Panc1 (cell line): Measurements from ENCODE around the gene NLRP14. TPM values are rescaled to one million over a fixed set of nuclear protein-coding genes. Genes with fewer than 3 reads are reported as not detected.

Source experiments
- ATAC-seq: fragments of 200-7000 bp; cut with Tn5 transposase; 2 replicates; pipeline ENCODE4 v1.9.1; 2020; ENCODE audit warnings: mild to moderate bottlenecking, moderate library complexity
- BruUV-seq: library from RNA; stranded (reverse); fragments of 400-500 nt; replicated peaks from 2 replicates; lab custom pipeline; 2021; lab: Mats Ljungman, UMichigan
- CTCF ChIA-PET: fragments of 300-600 bp; sonication (Branson Sonifier 250); formaldehyde crosslinking; loops from one replicate; lab custom pipeline; 2022; ENCODE audit warnings: antibody characterized with exemption; lab: Charles Lee
- POLR2A ChIA-PET: fragments of 300-600 bp; sonication (Branson Sonifier 250); formaldehyde crosslinking; loops from one replicate; lab custom pipeline; 2022; ENCODE audit warnings: antibody characterized with exemption; lab: Charles Lee
- DNase-seq: peaks from one replicate; pipeline ENCODE4 v3.0.0-alpha.2; 2010; ENCODE audit warnings: low read depth, low spot score
- H3K27ac ChIP-seq: 2 replicates; pipeline ENCODE4 v1.5.1; 2011; ENCODE audit warnings: mild to moderate bottlenecking, low read length, inconsistent platforms
- H3K27me3 ChIP-seq: fragments of 200-500 bp; sonication (Bioruptor generic); 2 replicates; pipeline ENCODE4 v1.6.0; 2014; ENCODE audit warnings: low read length, inconsistent platforms; ENCODE audit not compliant: control insufficient read depth, insufficient read depth
- H3K36me3 ChIP-seq: fragments of 200-500 bp; sonication (Bioruptor generic); 2 replicates; pipeline ENCODE4 v1.5.1; 2014; ENCODE audit warnings: inconsistent platforms, mild to moderate bottlenecking, low read length, moderate library complexity; ENCODE audit not compliant: control insufficient read depth, insufficient read depth
- H3K4me1 ChIP-seq: 2 replicates; pipeline ENCODE4 v1.5.1; 2011; ENCODE audit warnings: inconsistent platforms, mild to moderate bottlenecking, low read length, moderate library complexity; ENCODE audit not compliant: control insufficient read depth, insufficient read depth
- H3K4me3 ChIP-seq, 2 experiments: 2 replicates each; pipeline ENCODE4 v1.5.1; 2011 to 2012; ENCODE audit warnings: low read depth in 2 of 2, low read length in 2 of 2, mild to moderate bottlenecking in 2 of 2, inconsistent platforms in 1 of 2, moderate library complexity in 1 of 2
- H3K9me3 ChIP-seq: fragments of 200-500 bp; sonication (Bioruptor generic); 2 replicates; pipeline ENCODE4 v1.5.1; 2014; ENCODE audit warnings: low read depth, mild to moderate bottlenecking, inconsistent platforms, low read length, moderate library complexity; ENCODE audit not compliant: control insufficient read depth, insufficient read depth
- CTCF ChIP-seq: fragments of 450-650 bp; IDR thresholded peaks from 2 replicates; pipeline ENCODE4 v1.5.1; 2017; ENCODE audit warnings: mild to moderate bottlenecking
- POLR2AphosphoS5 ChIP-seq: IDR thresholded peaks from 2 replicates; pipeline ENCODE4 v1.6.1; 2012; ENCODE audit warnings: mild to moderate bottlenecking, low read depth, low read length, moderate library complexity
- REST ChIP-seq, 2 experiments: IDR thresholded peaks; 2 replicates each; pipeline ENCODE4 v1.6.1; 2011 to 2012; ENCODE audit warnings: low read depth in 2 of 2, control low read depth in 1 of 2, low read length in 1 of 2, mild to moderate bottlenecking in 1 of 2, moderate library complexity in 1 of 2; ENCODE audit not compliant: insufficient read depth in 1 of 2
- SIN3A ChIP-seq: IDR thresholded peaks from 2 replicates; pipeline ENCODE4 v1.6.1; 2012; ENCODE audit warnings: low read depth, mild to moderate bottlenecking, low read length, moderate library complexity, borderline replicate concordance; ENCODE audit not compliant: insufficient read depth
- TCF7L2 ChIP-seq: IDR thresholded peaks from 2 replicates; pipeline ENCODE4 v1.6.1; 2011; ENCODE audit warnings: mild to moderate bottlenecking, low read depth, low read length, inconsistent platforms
- in situ Hi-C: cut with HindIII; loops from 2 replicates; pipeline ENCODE4 v1.10.0; 2016; ENCODE audit warnings: low sequenced_read_pairs, low pct_unique_long_range_greater_than_20kb
- intact Hi-C: fragments of 100-400 bp; cut with micrococcal nuclease; formaldehyde crosslinking; loops from one replicate; pipeline ENCODE4 v1.10.0; 2022; ENCODE audit not compliant: unreplicated experiment
- total RNA-seq: library from RNA; stranded (reverse); gene quantifications from one replicate; pipeline ENCODE4 v1.2.1, GENCODE V29; 2021; ENCODE audit not compliant: unreplicated experiment

Gene NLRP14
- total RNA-seq, 1 experiment from 2014 or later = 0.08 TPM

GRCh38 chr11:7081441-7081840 lies 61.2 kb downstream of the NLRP14 start:
- BruUV-seq = no TSS peak
- H3K27me3 ChIP-seq = peaks cover 17% of the 10 kb centered on the region; the same call in 1 of the 2 replicates
- no peaks in the 10 kb centered on the region for H3K9me3 ChIP-seq
- H3K36me3 ChIP-seq = no peaks in the 10 kb centered on the region
- no peak for DNase-seq
- no peak overlapping the region for H3K27ac ChIP-seq
- H3K4me3 ChIP-seq = no peak overlapping the region
- intact Hi-C loops = no loop called here
- ChIA-PET POLR2A (no interaction called here), CTCF (no interaction called here)
- no peak for ATAC-seq
- in situ Hi-C loops = no loop called here
- TF ChIP-seq REST (IDR thresholded peaks at IDR 0.05; ENCODE audit: insufficient read depth in 1 of 2, low read depth in 2 of 2, low read length in 1 of 2) (no peak), CTCF (no peak), TCF7L2 (no peak), SIN3A (no peak), POLR2AphosphoS5 (no peak)
- H3K4me1 ChIP-seq = no peaks in the 10 kb centered on the region

GRCh38 chr11:7088921-7089320 lies 68.6 kb downstream of the NLRP14 start, which contains the start of gene RBMXL2:
Gene RBMXL2, plus strand, starts transcription at chr11:7088998. Its CDS starts 123 bp downstream, at chr11:7089121.
- peaks cover 4% of the 10 kb centered on the region; the same call in 1 of the 2 replicates for H3K9me3 ChIP-seq
- no peak within 1 kb of the TSS for H3K27ac ChIP-seq
- in situ Hi-C loops = no loop called here
- intact Hi-C loops = no loop called here
- H3K4me3 ChIP-seq = no peak within 1 kb of the TSS
- no peaks in the 10 kb centered on the region for H3K4me1 ChIP-seq
- ChIA-PET POLR2A (no interaction called here), CTCF (no interaction called here)
- peaks cover 36% of the 10 kb centered on the region; the same call in 1 of the 2 replicates for H3K27me3 ChIP-seq
- TF ChIP-seq SIN3A (no peak), CTCF (no peak), REST (IDR thresholded peaks at IDR 0.05; ENCODE audit: insufficient read depth in 1 of 2, low read depth in 2 of 2, low read length in 1 of 2) (no peak), TCF7L2 (no peak)
- DNase-seq = no peak
- H3K36me3 ChIP-seq = no peaks in the 10 kb centered on the region
- no TSS peak for BruUV-seq
- ATAC-seq = no peak
